Activated CD4-positive, alpha-beta T cell treated with anti-CD3 and anti-CD28 coated beads for 48 hours (primary cell): ENCODE data around the gene UBAP1.
"Not testable (repeated sequence)": the region's sequence is repeated elsewhere in the genome, so short reads cannot be mapped to it uniquely, and the experiment has no call there.

Experiments
- DNase-seq: peaks from one replicate; pipeline ENCODE4 v3.0.0-alpha.2; 2020

Gene UBAP1

DNA sequence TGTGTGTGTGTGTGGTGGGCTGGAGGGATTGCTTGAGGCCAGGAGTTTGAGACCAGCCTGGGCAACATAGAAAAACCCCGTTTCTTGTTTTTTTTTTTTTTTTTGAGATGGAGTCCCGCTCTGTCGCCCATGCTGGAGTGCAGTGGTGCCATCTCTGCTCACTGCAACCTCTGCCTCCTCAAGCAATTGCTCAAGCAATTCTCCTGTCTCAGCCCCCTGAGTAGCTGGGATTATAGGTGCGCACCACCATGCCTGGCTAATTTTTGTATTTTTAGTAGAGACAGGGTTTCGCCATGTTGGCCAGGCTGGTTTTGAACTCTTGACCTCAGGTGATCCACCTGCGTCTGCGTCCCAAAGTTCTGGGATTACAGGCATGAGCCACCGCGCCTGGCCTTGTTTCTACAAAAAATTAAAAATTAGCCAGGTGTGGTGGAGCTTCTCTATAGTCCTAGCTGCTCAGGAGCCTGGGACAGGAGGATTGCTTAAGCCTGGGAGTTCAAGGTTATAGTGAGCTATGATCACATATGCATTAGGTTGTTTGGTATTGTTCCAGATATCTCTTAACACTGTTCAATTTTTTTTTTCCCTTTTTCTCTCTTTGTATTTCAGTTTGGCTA lies 47.4 kb downstream of the UBAP1 start:
- not testable (repeated sequence) for DNase-seq

- no peak for DNase-seq
These were observed 48.6 kb downstream of the UBAP1 start for GRCh38 chr9:34227445-34227844.

- no peak for DNase-seq
These were observed 51.7 kb downstream of the UBAP1 start for GRCh38 chr9:34230556-34230955.

- no peak for DNase-seq
These were observed 53.4 kb downstream of the UBAP1 start for GRCh38 chr9:34232201-34232600.

GRCh38 chr9:34233672-34234071 lies 54.8 kb downstream of the UBAP1 start:
- no peak for DNase-seq

GRCh38 chr9:34237836-34238235 lies 59.0 kb downstream of the UBAP1 start:
- DNase-seq: no peak

GRCh38 chr9:34240006-34240405 lies 61.2 kb downstream of the UBAP1 start:
- no peak for DNase-seq

- DNase-seq: no peak
These were observed 64.0 kb downstream of the UBAP1 start for GRCh38 chr9:34242830-34243229.

DNA sequence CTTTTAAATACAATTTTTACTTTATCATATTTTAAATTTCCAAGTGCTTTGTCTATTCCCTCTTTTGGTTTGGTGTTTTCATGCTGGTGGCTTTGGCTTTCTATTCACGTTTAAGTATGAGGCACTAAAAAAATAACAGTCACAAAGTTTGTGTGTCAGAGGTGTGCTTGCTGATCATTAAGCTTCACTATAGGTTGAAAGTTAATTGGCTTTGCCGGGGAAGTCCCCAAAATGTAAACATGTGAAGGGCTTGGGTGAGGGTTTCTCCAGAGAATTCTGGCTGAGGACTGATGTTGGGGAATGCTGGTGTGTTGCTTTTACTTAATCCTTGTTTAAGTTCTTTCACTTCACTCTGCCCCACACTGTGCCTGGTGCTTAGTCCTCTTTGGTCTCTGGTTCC lies 66.4 kb downstream of the UBAP1 start:
- DNase-seq: not testable (repeated sequence)

DNA sequence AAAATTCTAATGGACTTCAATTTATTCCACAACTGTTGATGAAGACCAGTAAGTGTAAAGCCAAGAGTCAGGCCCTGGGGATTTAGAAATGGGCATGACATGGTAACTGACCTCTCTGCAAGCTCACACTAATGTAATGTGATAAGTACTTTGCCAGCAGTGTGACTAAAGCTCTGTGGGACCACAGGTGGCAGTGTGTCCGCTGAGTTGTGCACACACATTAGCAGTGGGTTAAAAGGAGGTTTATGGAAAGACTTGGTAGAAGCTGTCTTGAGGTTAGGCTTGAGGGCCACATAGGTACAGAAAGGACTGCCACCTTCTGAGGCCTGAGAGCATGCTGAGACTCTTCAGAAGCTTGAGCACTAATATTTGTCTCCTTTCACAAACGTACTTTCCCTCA lies 67.6 kb downstream of the UBAP1 start:
- DNase-seq: no peak

DNA sequence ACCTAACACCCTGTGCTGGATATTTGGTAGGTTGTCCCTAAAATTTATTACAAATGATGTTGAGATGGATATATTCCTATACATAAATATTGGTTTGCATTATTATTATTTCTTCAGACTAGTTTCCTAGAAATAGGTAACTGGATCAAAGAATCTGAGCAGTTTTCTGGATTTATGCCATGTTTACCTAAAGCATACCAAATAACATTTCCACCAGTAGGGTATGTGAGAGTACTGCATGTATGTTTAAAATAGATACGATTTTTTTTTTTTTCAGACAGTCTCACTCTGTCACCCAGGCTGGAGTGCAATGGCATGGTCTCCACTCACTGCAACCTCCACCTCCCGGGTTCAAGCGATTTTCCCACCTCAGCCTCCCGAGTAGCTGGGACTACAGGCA lies 68.9 kb downstream of the UBAP1 start:
- DNase-seq: not testable (repeated sequence)

GRCh38 chr9:34249274-34249673 lies 70.4 kb downstream of the UBAP1 start:
- no peak for DNase-seq

- DNase-seq: no peak
These were observed 71.9 kb downstream of the UBAP1 start for GRCh38 chr9:34250721-34251120.

GRCh38 chr9:34252016-34252415 lies 73.2 kb downstream of the UBAP1 start:
- DNase-seq: no peak

GRCh38 chr9:34252670-34253459 lies 74.0 kb downstream of the UBAP1 start:
- DNase-seq: peak; percentile 69

DNA sequence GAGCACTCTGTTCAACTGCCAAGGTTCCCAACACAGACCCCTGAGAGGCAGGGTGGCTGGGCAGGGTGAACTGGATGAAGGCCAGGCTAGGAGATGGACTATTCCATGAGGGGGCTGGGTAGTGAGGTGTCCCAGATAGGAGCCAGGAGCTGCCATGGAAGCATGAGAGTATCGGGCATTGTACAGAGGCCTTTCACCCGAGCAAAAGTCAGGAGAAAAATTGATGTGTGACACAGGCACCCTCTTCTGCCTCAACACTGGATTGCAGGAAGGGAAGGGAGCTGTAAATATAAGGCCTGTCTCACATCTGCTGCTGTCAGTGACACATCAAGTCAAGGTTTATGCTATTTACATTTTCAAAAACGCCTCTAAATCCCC lies 74.6 kb downstream of the UBAP1 start:
- DNase-seq: no peak

DNA sequence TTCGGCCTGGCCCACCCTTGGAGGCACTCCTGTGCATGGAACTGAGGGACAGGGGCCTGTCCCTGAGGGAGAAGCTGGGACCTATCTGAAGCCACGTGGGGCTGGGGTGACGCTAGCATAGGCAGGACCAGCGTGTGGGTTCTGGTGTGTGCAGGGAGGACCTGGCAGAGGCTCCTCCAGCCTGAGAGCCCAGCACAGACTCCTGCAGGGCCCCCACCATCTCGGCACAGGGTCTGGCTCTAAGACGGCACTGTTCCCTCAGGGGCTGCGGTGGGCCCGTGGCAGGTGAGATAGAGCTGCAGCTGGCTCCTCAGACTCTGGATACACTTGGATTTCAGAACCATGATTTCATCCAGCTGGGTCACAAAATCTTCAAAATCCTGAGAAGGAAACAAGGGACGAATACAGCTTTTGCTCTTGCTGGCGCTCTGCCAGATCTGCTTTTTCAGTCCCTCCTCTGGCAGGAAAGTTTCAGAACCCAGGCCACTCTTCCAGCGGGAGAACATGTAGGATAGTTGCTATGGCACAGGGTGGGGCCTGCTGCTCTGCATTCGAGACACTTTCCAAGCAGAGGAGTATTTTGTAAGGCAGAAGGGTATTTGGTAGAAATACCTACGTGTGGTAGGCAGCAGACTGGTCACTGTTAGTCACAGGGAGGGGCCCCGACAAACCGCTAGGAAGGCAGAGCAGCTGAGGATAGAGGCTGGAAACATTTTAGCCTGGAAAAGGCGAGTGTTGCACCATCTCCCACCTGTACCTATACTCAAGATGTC lies 75.5 kb downstream of the UBAP1 start:
- DNase-seq: no peak

- DNase-seq: no peak
These were observed 76.4 kb downstream of the UBAP1 start for GRCh38 chr9:34254966-34255825.

DNA sequence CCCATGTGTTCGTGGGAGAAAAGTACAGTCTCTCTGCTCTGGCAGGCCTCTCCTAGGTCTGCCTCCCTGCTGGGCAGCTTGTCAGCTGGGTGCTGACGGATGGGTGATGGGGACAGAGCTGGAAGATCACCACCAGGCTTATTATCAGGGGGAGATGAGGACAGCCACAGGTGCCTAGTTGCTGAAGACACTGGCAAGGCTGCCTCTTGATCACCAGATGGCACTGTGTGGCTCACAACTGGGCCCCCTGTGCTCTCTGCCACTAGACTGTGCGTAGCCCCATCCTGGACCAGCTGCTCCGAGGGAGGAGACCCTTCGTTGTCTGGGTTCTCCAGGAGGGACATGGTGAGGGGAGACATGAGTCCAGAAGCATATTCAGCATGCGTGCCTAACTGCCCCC lies 77.3 kb downstream of the UBAP1 start:
- no peak for DNase-seq

- no peak for DNase-seq
These were observed 78.2 kb downstream of the UBAP1 start for GRCh38 chr9:34256987-34257585.

GRCh38 chr9:34259315-34259714 lies 80.5 kb downstream of the UBAP1 start:
- DNase-seq: no peak

DNA sequence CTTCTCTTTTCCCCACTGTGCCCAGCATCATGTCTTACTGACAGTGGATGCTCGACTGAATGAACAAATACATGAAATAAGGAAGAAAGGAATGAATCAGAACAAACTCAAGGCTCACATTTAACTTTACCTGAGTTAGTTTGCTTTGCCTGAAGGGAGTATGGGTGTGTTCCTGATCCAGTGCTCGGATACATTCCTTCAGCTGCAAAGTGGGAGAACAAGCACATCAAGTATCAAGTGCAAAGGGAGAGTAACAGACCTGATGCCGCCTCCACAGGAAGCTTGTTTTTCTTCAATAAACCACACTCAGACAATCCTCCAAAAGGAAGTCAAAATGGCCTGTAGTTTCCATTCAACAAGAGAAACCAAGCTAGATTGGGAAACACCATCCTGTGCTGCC lies 84.1 kb downstream of the UBAP1 start:
- no peak for DNase-seq

GRCh38 chr9:34267660-34268059 lies 88.8 kb downstream of the UBAP1 start:
- no peak for DNase-seq
